Mesothelial cell of epicardium (in vitro differentiated cells): ENCODE measurements around the gene TTC28. TPM values are rescaled to one million over a fixed set of nuclear protein-coding genes. Genes with fewer than 3 reads are reported as not detected.
A peak's percentile ranks its signal among the peaks of the same experiment; 100 is the strongest.

Experiments used
- DNase-seq, 2 experiments: peaks; one replicate each; pipeline ENCODE4 v3.0.0; 2021; ENCODE audit warnings: low spot score in 2 of 2; ENCODE audit not compliant: unreplicated experiment in 2 of 2
- H3K27ac Mint-ChIP-seq: 2 replicates; pipeline ENCODE4 v1.8.0; 2021; ENCODE audit warnings: mixed read lengths
- H3K27me3 Mint-ChIP-seq: 2 replicates; pipeline ENCODE4 v1.8.0; 2021; ENCODE audit warnings: low read depth, mixed read lengths
- H3K36me3 Mint-ChIP-seq: 2 replicates; pipeline ENCODE4 v1.8.0; 2021; ENCODE audit warnings: mixed read lengths
- H3K4me1 Mint-ChIP-seq: 2 replicates; pipeline ENCODE4 v1.8.0; 2021; ENCODE audit warnings: mixed read lengths
- H3K4me3 Mint-ChIP-seq: 2 replicates; pipeline ENCODE4 v1.8.0; 2021; ENCODE audit warnings: mild to moderate bottlenecking, moderate library complexity, mixed read lengths
- H3K9me3 Mint-ChIP-seq: 2 replicates; pipeline ENCODE4 v1.8.0; 2021; ENCODE audit warnings: mixed read lengths
- CTCF ChIP-seq: fragments of 200-600 bp; sonication (generic); IDR thresholded peaks from one replicate; pipeline ENCODE4 v1.5.0; 2021; ENCODE audit warnings: antibody characterized with exemption; ENCODE audit not compliant: unreplicated experiment
- total RNA-seq: library from RNA; stranded (reverse); gene quantifications from 3 replicates; pipeline ENCODE4 v1.2.1, GENCODE V29; 2021

TTC28 gene
- total RNA-seq, 1 donor from 2014 or later, result 95.9 TPM

GRCh38 chr22:28249402-28249801 is 430.2 kb downstream of the TTC28 start:
- H3K36me3 Mint-ChIP-seq, result no peaks in the 10 kb centered on the region
- H3K27ac Mint-ChIP-seq, result peak overlapping the region; percentile 94
- H3K27me3 Mint-ChIP-seq, result no peaks in the 10 kb centered on the region

GRCh38 chr22:28247667-28248363 is 431.8 kb downstream of the TTC28 start:
- DNase-seq, result no peak
- Mint-ChIP-seq H3K27ac (peak overlapping the region; percentile 94), H3K27me3 (no peaks in the 10 kb centered on the region), H3K4me1 (peaks cover 71% of the 10 kb centered on the region), H3K4me3 (no peak overlapping the region), H3K9me3 (no peaks in the 10 kb centered on the region), H3K36me3 (no peaks in the 10 kb centered on the region)
- no peak for TF ChIP-seq CTCF

More at GRCh38 chr22:28249402-28249801, 430.2 kb downstream of the TTC28 start:
- TF ChIP-seq CTCF, result no peak
- H3K4me1 Mint-ChIP-seq, result peaks cover 67% of the 10 kb centered on the region
- H3K9me3 Mint-ChIP-seq, result no peaks in the 10 kb centered on the region
- H3K4me3 Mint-ChIP-seq, result no peak overlapping the region
- DNase-seq, result no peak

- H3K9me3 Mint-ChIP-seq, result no peaks in the 10 kb centered on the region
- DNase-seq, result no peak
- peaks cover 69% of the 10 kb centered on the region for H3K4me1 Mint-ChIP-seq
- peak overlapping the region; percentile 94 for H3K27ac Mint-ChIP-seq
- no peaks in the 10 kb centered on the region for H3K36me3 Mint-ChIP-seq
- no peak for TF ChIP-seq CTCF
- H3K4me3 Mint-ChIP-seq, result no peak overlapping the region
- H3K27me3 Mint-ChIP-seq, result no peaks in the 10 kb centered on the region
These were observed 432.5 kb downstream of the TTC28 start for GRCh38 chr22:28247136-28247535.

DNA sequence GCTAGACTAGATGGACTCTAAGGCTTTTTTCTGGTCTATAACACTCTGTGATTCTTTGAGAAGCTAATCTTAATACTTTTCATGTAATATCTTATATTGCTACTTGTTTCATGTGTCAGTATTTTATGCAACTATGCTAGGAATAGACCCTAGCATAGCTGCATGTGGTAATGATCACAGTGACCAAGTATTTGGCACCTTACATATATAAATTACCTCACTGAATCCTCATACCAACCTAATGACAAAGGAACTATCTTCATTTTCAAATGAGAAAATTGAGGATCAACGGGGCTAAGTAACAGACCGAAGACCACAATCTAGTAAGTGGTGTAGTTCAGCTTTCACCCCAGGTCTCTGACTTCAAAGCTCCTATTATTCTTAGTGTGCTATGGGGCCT is 433.2 kb downstream of the TTC28 start:
- no peak for DNase-seq
- Mint-ChIP-seq H3K27me3 (no peaks in the 10 kb centered on the region), H3K36me3 (no peaks in the 10 kb centered on the region), H3K27ac (peak overlapping the region; percentile 94), H3K4me1 (peaks cover 75% of the 10 kb centered on the region), H3K9me3 (no peaks in the 10 kb centered on the region), H3K4me3 (no peak overlapping the region)
- TF ChIP-seq CTCF, result no peak

DNA sequence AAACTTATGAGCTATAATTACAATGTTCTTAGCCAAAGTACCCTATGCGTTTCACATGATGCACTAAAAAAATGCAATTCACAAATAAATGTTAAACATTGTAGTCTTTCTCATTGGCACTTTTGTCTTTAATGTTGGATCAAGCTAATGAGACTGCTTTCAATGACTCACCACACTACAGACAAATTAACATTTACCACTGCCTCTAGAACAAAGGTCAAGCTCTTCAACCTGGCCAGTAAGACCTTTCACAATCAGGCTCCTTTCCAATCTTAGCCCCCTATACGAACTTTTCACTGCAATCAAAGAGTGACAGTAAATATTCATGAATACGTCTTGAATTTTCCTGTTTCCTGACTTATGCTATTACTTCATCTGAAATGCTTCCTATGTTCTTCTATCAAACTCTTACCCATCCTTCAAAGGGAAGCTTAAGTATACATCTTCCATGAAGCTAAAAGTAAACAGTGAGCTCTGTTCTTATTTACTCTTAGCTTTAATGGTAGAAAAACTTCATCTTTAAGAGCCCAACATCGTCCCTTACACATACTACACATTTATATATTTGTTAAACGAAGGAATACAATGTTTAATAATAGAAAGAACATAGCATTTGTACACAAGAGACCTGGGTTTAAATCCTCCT is 433.9 kb downstream of the TTC28 start:
- TF ChIP-seq CTCF, result no peak
- peaks cover 72% of the 10 kb centered on the region for H3K4me1 Mint-ChIP-seq
- no peak for DNase-seq
- no peak overlapping the region for H3K4me3 Mint-ChIP-seq
- no peaks in the 10 kb centered on the region for H3K36me3 Mint-ChIP-seq
- no peaks in the 10 kb centered on the region for H3K27me3 Mint-ChIP-seq
- peak overlapping the region; percentile 94 for H3K27ac Mint-ChIP-seq
- no peaks in the 10 kb centered on the region for H3K9me3 Mint-ChIP-seq
